ENCODE measurements around the gene SMURF1.

Gene SMURF1

GRCh38 chr7:99086944-99087343 is 57.0 kb downstream of the SMURF1 start:
- TF ChIP-seq, protein P1, sequence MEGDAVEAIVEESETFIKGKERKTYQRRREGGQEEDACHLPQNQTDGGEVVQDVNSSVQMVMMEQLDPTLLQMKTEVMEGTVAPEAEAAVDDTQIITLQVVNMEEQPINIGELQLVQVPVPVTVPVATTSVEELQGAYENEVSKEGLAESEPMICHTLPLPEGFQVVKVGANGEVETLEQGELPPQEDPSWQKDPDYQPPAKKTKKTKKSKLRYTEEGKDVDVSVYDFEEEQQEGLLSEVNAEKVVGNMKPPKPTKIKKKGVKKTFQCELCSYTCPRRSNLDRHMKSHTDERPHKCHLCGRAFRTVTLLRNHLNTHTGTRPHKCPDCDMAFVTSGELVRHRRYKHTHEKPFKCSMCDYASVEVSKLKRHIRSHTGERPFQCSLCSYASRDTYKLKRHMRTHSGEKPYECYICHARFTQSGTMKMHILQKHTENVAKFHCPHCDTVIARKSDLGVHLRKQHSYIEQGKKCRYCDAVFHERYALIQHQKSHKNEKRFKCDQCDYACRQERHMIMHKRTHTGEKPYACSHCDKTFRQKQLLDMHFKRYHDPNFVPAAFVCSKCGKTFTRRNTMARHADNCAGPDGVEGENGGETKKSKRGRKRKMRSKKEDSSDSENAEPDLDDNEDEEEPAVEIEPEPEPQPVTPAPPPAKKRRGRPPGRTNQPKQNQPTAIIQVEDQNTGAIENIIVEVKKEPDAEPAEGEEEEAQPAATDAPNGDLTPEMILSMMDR (IDR thresholded peaks at IDR 0.05), result no peak

GRCh38 chr7:99086532-99086931 is 57.4 kb downstream of the SMURF1 start:
- TF ChIP-seq, protein P1 (IDR thresholded peaks at IDR 0.05), result no peak

GRCh38 chr7:99083733-99084132 is 60.2 kb downstream of the SMURF1 start:
- TF ChIP-seq, protein P1 (IDR thresholded peaks at IDR 0.05), result no peak

GRCh38 chr7:99083068-99083651 is 60.7 kb downstream of the SMURF1 start:
- TF ChIP-seq, protein P1 (IDR thresholded peaks at IDR 0.05), result no peak

GRCh38 chr7:99080679-99081078 is 63.2 kb downstream of the SMURF1 start:
- TF ChIP-seq, protein P1 (IDR thresholded peaks at IDR 0.05), result no peak

- TF ChIP-seq, protein P1 (IDR thresholded peaks at IDR 0.05), result no peak
These were observed 64.8 kb downstream of the SMURF1 start for GRCh38 chr7:99079104-99079503.

GRCh38 chr7:99078416-99078815 is 65.5 kb downstream of the SMURF1 start:
- TF ChIP-seq, protein P1 (IDR thresholded peaks at IDR 0.05), result no peak

- TF ChIP-seq, protein P1 (IDR thresholded peaks at IDR 0.05), result no peak
These were observed 67.3 kb downstream of the SMURF1 start for GRCh38 chr7:99076615-99077014.

Measured in LNCAP (cell line).